GM10847 (cell line): ENCODE measurements around the gene INHBB.

ENCODE experiments used
- POLR2A ChIP-seq: IDR thresholded peaks from 2 replicates; pipeline ENCODE4 v1.6.1; 2011; ENCODE audit not compliant: insufficient read length; ENCODE audit errors: extremely low read depth

Gene INHBB

DNA sequence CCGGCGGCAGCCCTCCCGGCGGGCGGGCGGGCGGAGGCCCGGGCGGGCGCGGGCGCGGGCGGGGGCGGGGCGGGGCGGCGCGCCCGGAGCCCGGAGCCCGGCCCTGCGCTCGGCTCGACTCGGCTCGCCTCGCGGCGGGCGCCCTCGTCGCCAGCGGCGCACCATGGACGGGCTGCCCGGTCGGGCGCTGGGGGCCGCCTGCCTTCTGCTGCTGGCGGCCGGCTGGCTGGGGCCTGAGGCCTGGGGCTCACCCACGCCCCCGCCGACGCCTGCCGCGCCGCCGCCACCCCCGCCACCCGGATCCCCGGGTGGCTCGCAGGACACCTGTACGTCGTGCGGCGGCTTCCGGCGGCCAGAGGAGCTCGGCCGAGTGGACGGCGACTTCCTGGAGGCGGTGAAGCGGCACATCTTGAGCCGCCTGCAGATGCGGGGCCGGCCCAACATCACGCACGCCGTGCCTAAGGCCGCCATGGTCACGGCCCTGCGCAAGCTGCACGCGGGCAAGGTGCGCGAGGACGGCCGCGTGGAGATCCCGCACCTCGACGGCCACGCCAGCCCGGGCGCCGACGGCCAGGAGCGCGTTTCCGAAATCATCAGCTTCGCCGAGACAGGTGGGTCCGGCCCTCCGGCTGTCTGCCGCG lies at the start of gene INHBB:
TSS of gene INHBB (plus strand) at position 111 of the 641 bp plus-strand sequence. CDS start at position 164, 53 bp downstream.
- no peak for TF ChIP-seq POLR2A

DNA sequence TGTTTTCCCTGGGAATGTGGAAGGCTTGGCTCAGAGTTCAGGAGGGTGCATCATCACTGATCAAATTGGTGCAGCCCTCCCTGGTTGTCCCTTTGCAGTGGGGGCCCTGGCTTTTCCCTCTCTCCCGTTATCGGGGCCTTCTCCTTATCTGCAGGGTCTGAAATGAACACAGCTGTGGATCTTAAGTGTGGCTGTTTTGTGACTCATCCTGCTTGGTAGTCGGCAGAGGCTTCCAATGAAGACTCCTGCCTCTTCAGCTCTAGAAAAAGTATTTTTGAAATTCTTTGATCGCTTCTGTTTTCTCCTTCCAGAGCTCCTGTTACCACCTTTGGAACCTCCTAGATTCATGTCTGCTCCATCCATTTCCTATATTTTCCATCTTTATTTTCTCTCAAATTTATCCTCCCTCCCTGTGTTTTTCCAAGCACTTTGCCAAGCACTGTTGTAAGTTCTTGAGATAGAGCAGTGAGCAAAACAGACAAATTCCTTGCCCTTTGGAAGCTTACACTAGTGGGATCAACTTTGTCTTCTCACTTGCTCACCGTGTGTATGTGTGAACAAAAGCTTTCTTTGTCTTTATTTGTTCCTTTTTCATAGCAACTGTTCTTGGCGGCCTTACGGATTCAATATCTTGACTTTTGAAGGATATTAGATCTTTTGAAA lies 47.6 kb upstream of the INHBB start:
- TF ChIP-seq POLR2A, result no peak

DNA sequence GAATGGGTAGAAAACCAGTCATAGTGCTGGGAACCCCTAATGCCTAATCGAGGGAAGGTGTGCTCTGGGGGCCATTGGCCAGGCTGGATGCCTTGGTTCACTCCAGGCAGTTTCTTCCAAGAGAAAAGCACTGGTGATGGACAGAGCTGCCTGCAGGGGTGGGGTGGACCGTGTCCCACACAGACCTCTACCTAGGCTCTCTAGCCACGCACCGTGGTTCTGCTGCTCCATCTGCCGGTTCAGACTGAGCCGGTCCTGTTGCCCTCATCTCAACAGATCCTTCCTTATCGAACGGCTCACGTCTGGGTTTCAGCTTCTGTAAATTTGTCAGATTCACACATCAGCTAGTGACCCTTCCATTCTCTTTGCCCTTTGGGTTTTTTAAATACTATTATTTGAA lies 46.9 kb upstream of the INHBB start:
- TF ChIP-seq POLR2A, result no peak

DNA sequence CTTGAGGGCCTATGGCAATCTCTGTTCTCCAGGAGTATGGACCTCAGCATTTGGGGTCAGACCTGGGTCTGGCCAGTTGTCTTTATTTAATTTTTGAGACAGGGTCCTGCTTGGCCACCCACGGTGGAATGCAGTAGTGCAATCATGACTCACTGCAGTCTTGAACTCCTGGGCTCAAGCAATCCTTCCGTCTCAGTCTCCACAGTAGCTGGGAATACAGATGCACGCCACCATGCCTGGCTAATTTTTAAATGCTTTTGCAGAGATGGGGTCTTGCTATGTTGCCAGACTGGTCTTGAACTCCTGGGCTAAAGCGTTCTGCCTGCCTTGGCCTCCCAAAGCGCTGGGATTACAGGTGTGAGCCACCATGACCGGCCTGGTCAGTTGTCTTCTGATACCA lies 46.4 kb upstream of the INHBB start:
- no peak for TF ChIP-seq POLR2A

DNA sequence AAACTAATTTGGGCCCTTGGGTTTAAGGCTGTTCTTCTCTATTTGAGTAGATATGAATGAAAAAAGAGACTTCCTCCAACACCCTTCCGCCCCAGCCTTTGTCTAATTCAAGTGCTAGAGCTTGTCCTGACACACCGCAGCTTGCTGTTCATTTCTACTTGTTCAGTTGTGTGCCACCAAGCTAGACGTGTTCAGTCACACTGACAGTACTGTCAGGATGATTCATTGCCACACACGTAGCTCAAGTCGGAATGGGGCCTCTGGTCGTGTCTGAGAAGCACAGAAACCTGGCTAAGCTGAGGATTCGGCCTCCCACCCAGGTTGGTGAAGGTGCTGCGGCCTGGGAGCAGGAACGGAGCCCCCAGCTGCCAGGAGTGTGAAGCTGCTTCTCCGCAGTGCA lies 45.6 kb upstream of the INHBB start:
- TF ChIP-seq POLR2A, result no peak

DNA sequence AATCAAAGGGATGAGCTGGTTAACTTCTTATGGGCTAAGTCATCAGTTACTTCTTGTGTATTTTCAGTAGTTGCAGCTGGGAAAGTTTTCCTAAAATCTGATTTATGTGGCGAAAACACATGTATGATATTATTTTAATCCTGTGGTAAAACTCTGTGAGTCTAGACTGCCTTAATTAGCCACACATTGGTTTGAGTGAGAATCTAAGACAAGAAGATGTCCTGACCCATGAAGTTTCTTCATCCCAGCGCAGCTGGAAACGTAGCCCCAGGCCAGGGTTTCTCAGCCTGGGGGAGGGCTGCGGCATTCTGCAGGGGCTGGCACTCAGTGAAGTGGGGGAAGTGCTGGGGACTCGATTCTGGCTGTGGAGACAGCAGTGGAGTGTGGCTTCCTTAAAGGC lies 44.7 kb upstream of the INHBB start:
- no peak for TF ChIP-seq POLR2A

DNA sequence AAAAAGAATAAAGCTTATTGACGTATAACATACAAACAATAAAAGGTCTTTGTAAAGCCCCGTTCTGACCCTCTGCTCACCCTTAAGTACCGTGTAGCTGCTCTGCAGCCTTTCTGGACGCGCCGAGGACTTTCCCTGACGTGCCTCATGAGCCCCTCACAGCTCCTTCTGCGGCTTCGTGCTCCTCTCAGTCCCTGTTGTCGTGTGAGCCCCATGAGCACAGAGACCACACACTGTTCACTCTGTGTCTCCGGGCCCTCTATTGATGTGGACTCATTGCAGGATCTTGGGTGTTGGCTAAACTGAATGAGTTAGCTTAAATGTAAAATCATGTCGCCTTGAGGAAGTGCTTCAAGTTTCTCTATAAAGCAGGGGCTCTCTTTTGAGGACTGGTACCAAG lies 43.6 kb upstream of the INHBB start:
- TF ChIP-seq POLR2A, result no peak

DNA sequence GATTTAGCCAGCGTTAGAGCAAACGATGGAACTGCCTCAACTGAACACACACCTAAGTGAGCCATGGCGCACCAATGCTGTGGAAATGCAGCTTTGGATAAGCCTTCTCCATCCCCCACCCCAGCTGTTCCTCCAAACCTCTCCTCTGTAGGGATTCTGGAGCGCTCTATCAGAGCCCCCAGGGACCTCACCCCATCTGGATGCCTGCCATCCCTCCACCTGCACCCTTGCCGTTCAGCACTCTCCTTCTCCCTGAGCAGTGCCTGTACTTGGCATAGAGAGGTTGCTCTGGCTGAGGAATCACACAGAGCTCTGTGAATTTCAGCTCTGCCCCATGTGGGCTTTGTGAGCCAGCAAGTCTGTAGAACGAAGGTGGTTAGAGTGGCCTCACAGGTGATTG lies 42.8 kb upstream of the INHBB start:
- TF ChIP-seq POLR2A, result no peak

DNA sequence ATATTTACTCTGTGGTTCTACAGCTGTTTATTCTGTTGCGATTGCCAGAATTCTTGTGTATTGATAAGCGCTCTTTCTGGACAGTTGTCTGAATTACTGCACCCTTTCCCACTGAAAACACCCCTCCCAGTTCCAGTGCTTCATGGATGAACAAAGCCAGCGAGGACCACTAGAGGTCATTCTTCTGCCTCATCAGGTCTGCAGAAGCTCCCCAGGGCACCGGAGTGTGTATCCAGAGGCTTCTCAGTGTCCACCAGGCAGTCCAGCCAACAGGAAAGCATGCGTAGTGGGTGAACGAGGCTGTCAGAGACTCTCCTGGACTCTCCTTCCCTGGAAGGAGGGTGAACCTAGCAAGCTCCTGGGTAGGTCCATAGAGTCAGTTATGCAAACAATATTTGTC lies 40.6 kb upstream of the INHBB start:
- no peak for TF ChIP-seq POLR2A

DNA sequence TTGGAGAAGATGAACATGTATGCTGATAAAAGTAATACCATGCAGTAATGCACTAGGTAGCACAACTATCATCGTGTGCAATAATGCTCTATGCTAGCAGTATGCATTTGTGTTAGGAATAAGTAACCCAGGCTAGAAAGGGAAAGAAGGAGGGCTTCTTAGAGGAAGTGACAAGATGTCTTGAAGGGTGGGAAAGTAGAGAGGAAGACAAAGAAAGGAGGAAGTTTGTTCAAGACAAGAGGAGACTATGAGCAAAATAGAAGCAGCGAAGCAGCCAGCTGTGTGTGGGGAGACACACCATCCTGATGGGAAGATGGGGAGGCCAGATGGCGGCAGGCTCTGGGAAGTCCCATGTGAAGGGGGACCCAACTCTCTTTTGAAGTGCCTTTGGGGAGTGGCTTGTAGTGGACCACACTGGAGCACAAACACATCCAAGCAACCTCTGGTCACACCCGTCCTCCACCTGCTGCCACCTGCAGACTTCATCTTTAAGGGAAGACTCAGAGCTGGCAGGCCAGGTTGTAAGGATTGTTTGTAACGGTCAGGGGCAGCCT lies 39.9 kb upstream of the INHBB start:
- TF ChIP-seq POLR2A, result no peak

DNA sequence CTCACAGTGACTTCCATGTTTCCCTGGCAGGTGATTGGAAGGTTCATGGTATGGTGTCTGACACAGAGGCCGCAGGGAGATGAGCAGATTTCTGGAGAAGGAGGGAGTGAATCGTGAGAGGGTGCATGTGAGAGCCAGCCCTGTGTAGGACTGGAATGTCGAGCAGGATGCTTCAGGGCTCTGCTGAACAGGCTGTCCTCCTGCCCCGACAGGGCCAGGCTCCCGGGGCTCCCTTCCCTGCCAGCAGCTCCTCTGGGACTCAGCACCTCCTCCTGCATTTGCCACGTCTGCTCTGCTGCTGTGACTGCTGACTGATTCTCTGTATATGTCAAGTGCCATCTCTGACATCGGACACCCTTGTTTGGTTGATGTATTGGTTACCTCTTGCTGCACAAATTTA lies 38.5 kb upstream of the INHBB start:
- no peak for TF ChIP-seq POLR2A

DNA sequence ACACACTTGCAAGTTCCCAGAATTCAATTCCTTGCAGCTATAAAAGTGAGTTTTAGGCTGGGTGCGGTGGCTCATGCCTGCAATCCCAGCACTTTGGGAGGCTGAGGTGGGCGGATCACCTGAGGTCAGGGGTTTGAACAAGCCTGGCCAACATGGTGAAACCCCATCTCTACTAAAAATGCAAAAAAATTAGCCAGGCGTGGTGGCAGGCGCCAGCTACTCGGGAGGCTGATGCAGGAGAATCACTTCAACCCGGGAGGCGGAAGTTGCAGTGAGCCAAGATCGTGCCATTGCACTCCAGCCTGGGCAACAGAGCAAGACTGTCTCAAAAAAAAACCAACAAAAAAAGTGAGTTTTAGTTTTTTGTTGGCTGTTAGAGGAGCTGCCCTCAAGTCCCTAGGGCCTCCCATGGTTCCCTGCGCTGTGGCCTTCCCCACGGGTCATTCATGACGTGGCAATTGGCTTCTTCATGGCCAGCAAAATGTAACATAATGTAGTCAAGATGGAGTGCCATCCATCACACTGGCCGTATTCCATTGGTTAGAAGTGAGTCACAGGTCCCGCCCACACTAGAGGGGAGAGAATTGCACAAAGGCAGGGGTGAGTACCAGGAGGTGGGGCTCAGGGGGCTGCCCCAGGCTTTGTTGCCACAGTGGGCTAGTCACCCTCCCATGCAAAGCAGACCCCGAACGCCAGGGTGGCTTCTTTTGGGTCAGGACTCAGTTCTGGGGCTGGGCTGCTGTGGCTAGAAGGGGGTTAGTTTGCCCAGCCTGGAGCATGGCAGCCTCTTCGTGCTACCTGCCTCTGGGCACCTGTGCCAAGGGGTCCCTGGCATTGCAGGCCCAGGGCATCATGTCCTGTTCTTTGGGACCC lies 37.7 kb upstream of the INHBB start:
- no peak for TF ChIP-seq POLR2A

DNA sequence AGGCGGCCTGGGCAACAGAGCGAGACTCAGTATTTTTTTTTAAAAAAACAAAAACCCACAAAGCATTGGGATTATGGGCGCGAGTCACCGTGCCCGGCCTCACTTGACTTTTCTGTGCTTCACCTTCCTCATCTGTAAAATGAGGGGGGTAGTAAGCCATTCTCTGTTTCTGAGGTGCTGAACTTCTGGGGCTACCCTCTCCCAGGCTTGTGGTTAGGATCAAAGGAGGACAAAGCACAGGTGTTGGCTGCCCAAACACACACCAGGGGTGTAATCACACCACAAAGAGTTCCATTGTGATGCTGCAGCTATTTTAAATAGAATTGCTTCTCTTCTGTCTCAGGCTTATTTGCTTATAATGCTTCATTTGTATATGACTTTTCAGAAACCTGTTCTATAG lies 35.8 kb upstream of the INHBB start:
- no peak for TF ChIP-seq POLR2A

DNA sequence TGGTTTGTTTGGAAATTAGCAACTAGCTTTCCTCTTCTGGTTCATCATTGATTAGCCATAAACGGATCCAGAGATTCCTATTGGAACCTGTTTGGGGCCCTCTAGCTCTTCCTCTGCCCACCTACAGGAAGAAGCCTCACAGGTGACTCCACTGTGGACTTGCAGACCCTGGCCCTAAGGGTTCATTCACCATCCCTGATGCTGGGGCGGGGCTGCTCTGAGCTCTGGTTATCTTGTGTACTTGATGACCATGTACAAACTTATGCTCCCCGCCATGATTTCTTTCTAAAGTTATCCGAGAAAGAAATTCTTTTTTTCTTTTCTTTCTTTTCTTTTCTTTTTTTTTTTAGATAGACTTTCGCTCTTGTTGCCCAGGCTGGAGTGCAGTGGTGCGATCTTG lies 33.9 kb upstream of the INHBB start:
- TF ChIP-seq POLR2A, result no peak

DNA sequence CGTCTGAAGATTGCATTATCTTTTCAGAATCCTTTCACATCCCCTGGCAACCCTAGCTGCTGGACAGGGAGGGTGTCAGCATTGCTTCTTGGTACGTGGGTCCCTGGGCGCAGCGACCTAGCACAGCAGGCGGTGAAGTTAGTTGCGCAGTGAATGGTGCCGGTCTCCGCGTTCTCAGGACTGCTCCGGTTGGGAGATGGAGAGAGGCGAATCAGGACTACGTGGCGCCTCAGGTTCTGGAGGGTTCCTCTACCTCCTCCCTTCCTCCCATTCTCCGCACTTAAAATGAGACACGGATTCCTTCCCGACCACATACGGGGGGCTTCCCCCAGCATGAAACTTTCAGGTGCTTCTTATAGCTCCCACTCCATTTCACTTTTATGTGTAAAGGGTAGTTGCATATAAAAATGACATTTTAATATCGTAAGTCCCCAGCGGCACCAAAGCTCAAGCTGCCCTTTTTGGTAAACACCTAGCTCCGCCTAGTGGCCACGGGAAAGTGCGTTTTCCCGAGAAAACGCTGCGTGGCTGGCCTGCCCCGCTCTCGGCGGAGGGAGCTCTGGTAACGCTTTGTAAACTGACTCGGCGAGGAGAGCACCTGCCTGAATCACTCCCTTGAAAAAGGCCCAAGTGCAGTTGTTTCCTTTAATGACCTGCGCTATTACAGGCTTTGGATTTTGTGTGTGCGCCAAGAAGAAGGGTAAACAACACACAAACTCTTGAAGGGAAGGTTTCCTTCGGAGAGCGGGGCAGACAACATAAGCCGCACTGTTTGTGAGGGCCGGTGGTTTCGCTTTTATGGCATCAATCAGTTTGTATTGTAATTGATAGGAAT lies 32.9 kb upstream of the INHBB start:
- TF ChIP-seq POLR2A, result no peak
